DND-41 (cell line): ENCODE data around the gene AXIN1.

ENCODE experiments used
- ATAC-seq: fragments of 200-7000 bp; cut with Tn5 transposase; 3 replicates; pipeline ENCODE4 v1.9.1; 2021; ENCODE audit warnings: low read depth; ENCODE audit not compliant: insufficient read depth
- DNase-seq: peaks from one replicate; pipeline ENCODE4 v3.0.0-alpha.2; 2020
- H2AFZ ChIP-seq: 2 replicates; pipeline ENCODE4 v1.6.0; 2012; ENCODE audit warnings: low read depth, low read length
- H3K27ac ChIP-seq: 2 replicates; pipeline ENCODE4 v1.5.1; 2012; ENCODE audit warnings: low read length, inconsistent platforms
- H3K27me3 ChIP-seq: fragments of 200-600 bp; sonication (generic); 2 replicates; pipeline ENCODE4 v1.6.0; 2012; ENCODE audit warnings: low read length, mild to moderate bottlenecking, inconsistent platforms; ENCODE audit not compliant: insufficient read depth, poor library complexity
- H3K36me3 ChIP-seq: 2 replicates; pipeline ENCODE4 v1.5.1; 2012; ENCODE audit warnings: low read length, inconsistent platforms; ENCODE audit not compliant: insufficient read depth
- H3K4me1 ChIP-seq: 2 replicates; pipeline ENCODE4 v1.5.1; 2012; ENCODE audit warnings: mild to moderate bottlenecking, low read length; ENCODE audit not compliant: insufficient read depth
- H3K4me2 ChIP-seq: 2 replicates; pipeline ENCODE4 v1.6.0; 2012; ENCODE audit warnings: mild to moderate bottlenecking, moderate library complexity, low read length, inconsistent platforms; ENCODE audit not compliant: insufficient read depth
- H3K4me3 ChIP-seq, 2 experiments: fragments of 200-600 bp in 1 of 2; shearing (Covaris generic) in 1 of 2; 2 replicates each; pipeline ENCODE4 v1.5.1; 2012 to 2016; ENCODE audit warnings: inconsistent platforms in 2 of 2, low read length in 2 of 2, mild to moderate bottlenecking in 2 of 2, low read depth in 1 of 2, moderate library complexity in 1 of 2
- H3K79me2 ChIP-seq: 2 replicates; pipeline ENCODE4 v1.6.0; 2012; ENCODE audit warnings: low read length, inconsistent platforms; ENCODE audit not compliant: insufficient read depth
- H3K9ac ChIP-seq: 2 replicates; pipeline ENCODE4 v1.6.0; 2012; ENCODE audit warnings: low read depth, mild to moderate bottlenecking, inconsistent platforms, low read length, moderate library complexity
- H3K9me3 ChIP-seq: 2 replicates; pipeline ENCODE4 v1.5.1; 2012; ENCODE audit warnings: low read length, moderate library complexity, mild to moderate bottlenecking, inconsistent platforms; ENCODE audit not compliant: insufficient read depth, severe bottlenecking
- H4K20me1 ChIP-seq: 2 replicates; pipeline ENCODE4 v1.6.0; 2012; ENCODE audit warnings: low read length; ENCODE audit not compliant: insufficient read depth
- CTCF ChIP-seq: IDR thresholded peaks from 2 replicates; pipeline ENCODE4 v1.5.1; 2012; ENCODE audit warnings: borderline replicate concordance, low read length, moderate library complexity, mild to moderate bottlenecking; ENCODE audit not compliant: poor library complexity, severe bottlenecking; ENCODE audit errors: extremely low read depth
- EZH2 ChIP-seq: IDR thresholded peaks from 3 replicates; pipeline ENCODE4 v1.6.1; 2012; ENCODE audit warnings: borderline replicate concordance, low read depth, mild to moderate bottlenecking, moderate library complexity, low read length, inconsistent platforms; ENCODE audit not compliant: severe bottlenecking

The AXIN1 gene

GRCh38 chr16:397736-398332 is 45.3 kb upstream of the AXIN1 start:
- H3K9ac ChIP-seq = peak overlapping the region; percentile 66
- no peak for DNase-seq
- H3K4me1 ChIP-seq = peaks cover 61% of the 10 kb centered on the region
- no peak for TF ChIP-seq CTCF
- no peak for TF ChIP-seq EZH2
- H3K27ac ChIP-seq = peak overlapping the region; percentile 33
- peaks cover 54% of the 10 kb centered on the region for H3K79me2 ChIP-seq
- peak overlapping the region; percentile 50 for H3K4me2 ChIP-seq
- H3K36me3 ChIP-seq = peaks cover 30% of the 10 kb centered on the region
- no peaks in the 10 kb centered on the region for H3K27me3 ChIP-seq
- peak overlapping the region in 1 of 2 experiments; percentile 28; a peak in 2 of 4 replicates for H3K4me3 ChIP-seq
- H4K20me1 ChIP-seq = peaks cover 25% of the 10 kb centered on the region
- no peak overlapping the region for H2AFZ ChIP-seq
- H3K9me3 ChIP-seq = no peaks in the 10 kb centered on the region
- no peak for ATAC-seq

GRCh38 chr16:397135-397661 is 44.7 kb upstream of the AXIN1 start, which contains the start of gene NME4:
TSS of gene NME4 (plus strand) at chr16:397199. CDS start at chr16:397223, 24 bp downstream.
- ATAC-seq (peak; percentile 38), DNase-seq (peak; percentile 52)
- peaks cover 50% of the 10 kb centered on the region for H3K79me2 ChIP-seq
- H3K27me3 ChIP-seq = no peaks in the 10 kb centered on the region
- H2AFZ ChIP-seq = peak within 1 kb of the TSS; percentile 78
- H3K4me1 ChIP-seq = peaks cover 55% of the 10 kb centered on the region
- H3K4me3 ChIP-seq = peak within 1 kb of the TSS; percentile 47 to 64
- peak within 1 kb of the TSS; percentile 66 for H3K9ac ChIP-seq
- TF ChIP-seq CTCF = no peak
- no peak for TF ChIP-seq EZH2
- peak within 1 kb of the TSS; percentile 73 for H3K4me2 ChIP-seq
- H3K9me3 ChIP-seq = no peaks in the 10 kb centered on the region
- H3K27ac ChIP-seq = peak within 1 kb of the TSS; percentile 85
- peaks cover 25% of the 10 kb centered on the region for H4K20me1 ChIP-seq
- peaks cover 30% of the 10 kb centered on the region for H3K36me3 ChIP-seq

DNA sequence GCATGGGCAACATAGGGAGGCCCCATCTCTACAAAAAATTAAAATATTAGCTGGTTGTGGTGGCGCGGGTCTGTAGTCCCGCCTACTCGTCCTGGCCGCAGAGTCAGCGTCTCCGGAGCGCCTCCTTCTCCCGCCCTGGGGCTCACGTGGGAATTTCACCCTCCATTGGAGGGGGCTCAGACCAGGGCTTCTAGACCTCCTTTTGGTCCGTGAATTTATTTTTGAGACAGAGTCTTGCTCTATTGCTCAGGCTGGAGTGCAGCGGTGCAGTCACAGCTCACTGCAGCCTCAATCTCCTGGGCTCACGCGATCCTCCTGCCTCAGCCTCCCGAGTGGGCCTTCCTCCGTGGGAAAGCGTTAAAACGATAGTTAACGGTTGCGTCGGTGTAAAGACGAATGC is 44.1 kb upstream of the AXIN1 start:
- peaks cover 25% of the 10 kb centered on the region for H4K20me1 ChIP-seq
- peak overlapping the region; percentile 66 for H3K9ac ChIP-seq
- H3K27me3 ChIP-seq = no peaks in the 10 kb centered on the region
- peak; percentile 79 for DNase-seq
- peak overlapping the region; percentile 27 to 64 for H3K4me3 ChIP-seq
- peak overlapping the region; percentile 73 for H3K4me2 ChIP-seq
- H3K27ac ChIP-seq = peak overlapping the region; percentile 85
- H3K79me2 ChIP-seq = peaks cover 47% of the 10 kb centered on the region
- H3K9me3 ChIP-seq = no peaks in the 10 kb centered on the region
- no peak for TF ChIP-seq CTCF
- no peak for TF ChIP-seq EZH2
- ATAC-seq = peak; percentile 62
- H3K36me3 ChIP-seq = peaks cover 30% of the 10 kb centered on the region
- peaks cover 55% of the 10 kb centered on the region for H3K4me1 ChIP-seq
- peak overlapping the region; percentile 78 for H2AFZ ChIP-seq
